ENCODE data around the gene SERPINB10.

GRCh38 chr18:63951302-63951705, 43.5 kb downstream of the SERPINB10 start:
- peak in 1 of 6 experiments; percentile 26 for TF ChIP-seq CTCF (IDR thresholded peaks at IDR 0.05)
- no peak for TF ChIP-seq POLR2A (IDR thresholded peaks at IDR 0.05)
